A673 (cell line): ENCODE data around the gene PRL. TPM values are rescaled to one million over a fixed set of nuclear protein-coding genes. Genes with fewer than 3 reads are reported as not detected.

Source experiments
- BruUV-seq: library from RNA; stranded (reverse); fragments of 400-500 nt; replicated peaks from 2 replicates; lab custom pipeline; 2021; lab: Mats Ljungman, UMichigan
- CTCF ChIA-PET: fragments of 300-600 bp; sonication (Branson Sonifier 250); formaldehyde crosslinking; loops from one replicate; lab custom pipeline; 2022; ENCODE audit warnings: antibody characterized with exemption; lab: Charles Lee
- POLR2A ChIA-PET: fragments of 300-600 bp; sonication (Branson Sonifier 250); formaldehyde crosslinking; loops from one replicate; lab custom pipeline; 2022; ENCODE audit warnings: antibody characterized with exemption; ENCODE audit not compliant: low non-redundant PET; lab: Charles Lee
- DNase-seq: peaks from one replicate; pipeline ENCODE4 v3.0.0-alpha.2; 2015; ENCODE audit warnings: low spot score
- H3K27ac ChIP-seq: fragments of 200-600 bp; sonication (generic); 2 replicates; pipeline ENCODE4 v1.5.1; 2016; ENCODE audit warnings: mixed run types, low read depth, mild to moderate bottlenecking, mixed read lengths, antibody characterized with exemption, low read length; ENCODE audit not compliant: poor library complexity, severe bottlenecking
- H3K27me3 ChIP-seq: fragments of 200-600 bp; sonication (generic); replicated peaks from 2 replicates; pipeline ENCODE4 v1.6.1; 2017; ENCODE audit warnings: mixed run types, low read depth, mild to moderate bottlenecking, mixed read lengths, antibody characterized with exemption, low read length; ENCODE audit not compliant: insufficient read depth, poor library complexity
- H3K36me3 ChIP-seq: fragments of 200-600 bp; sonication (generic); 2 replicates; pipeline ENCODE4 v1.6.1; 2016; ENCODE audit warnings: mixed run types, mild to moderate bottlenecking, mixed read lengths, antibody characterized with exemption, low read length; ENCODE audit not compliant: insufficient read depth, poor library complexity, severe bottlenecking
- H3K4me1 ChIP-seq: fragments of 200-600 bp; sonication (generic); 2 replicates; pipeline ENCODE4 v1.6.1; 2017; ENCODE audit warnings: mixed run types, mild to moderate bottlenecking, mixed read lengths, antibody characterized with exemption, low read length; ENCODE audit not compliant: insufficient read depth, poor library complexity, severe bottlenecking
- H3K4me3 ChIP-seq: fragments of 200-600 bp; sonication (generic); 2 replicates; pipeline ENCODE4 v1.5.1; 2016; ENCODE audit warnings: low read depth, mixed run types, mild to moderate bottlenecking, mixed read lengths, low read length; ENCODE audit not compliant: poor library complexity, severe bottlenecking
- H3K9me3 ChIP-seq: fragments of 200-600 bp; sonication (generic); 2 replicates; pipeline ENCODE4 v1.6.1; 2016; ENCODE audit warnings: mixed run types, low read depth, mild to moderate bottlenecking, mixed read lengths, antibody characterized with exemption, low read length; ENCODE audit not compliant: poor library complexity, severe bottlenecking
- CTCF ChIP-seq: fragments of 300-800, 200-600 bp; sonication (generic); conservative IDR thresholded peaks from 2 replicates; pipeline ENCODE4 v1.5.1; 2017; ENCODE audit warnings: low read depth, mild to moderate bottlenecking, antibody characterized with exemption, low read length, moderate library complexity, mixed read lengths
- EZH2 ChIP-seq: fragments of 200-600 bp; sonication (generic); IDR thresholded peaks from 2 replicates; pipeline ENCODE4 v1.6.1; 2017; ENCODE audit warnings: borderline replicate concordance, low read depth, mild to moderate bottlenecking, mixed read lengths, antibody characterized with exemption, low read length; ENCODE audit not compliant: poor library complexity, severe bottlenecking
- intact Hi-C: fragments of 100-400 bp; cut with micrococcal nuclease; formaldehyde crosslinking; loops from one replicate; pipeline ENCODE4 v1.10.0; 2022; ENCODE audit not compliant: unreplicated experiment
- total RNA-seq: library from RNA; stranded (reverse); gene quantifications from 2 replicates; pipeline ENCODE4 v1.2.3, GENCODE V29; 2021

Gene PRL
- total RNA-seq, 1 experiment from 2014 or later: not detected

- intact Hi-C loops: no loop called here
- H3K9me3 ChIP-seq: no peaks in the 10 kb centered on the region
- BruUV-seq: no TSS peak
- ChIA-PET CTCF (no interaction called here), POLR2A (no interaction called here)
- H3K27ac ChIP-seq: no peak overlapping the region
- no peak overlapping the region for H3K4me3 ChIP-seq
- H3K36me3 ChIP-seq: no peaks in the 10 kb centered on the region
- no peak for DNase-seq
- no peaks in the 10 kb centered on the region for H3K27me3 ChIP-seq
- H3K4me1 ChIP-seq: no peaks in the 10 kb centered on the region
- no peak for TF ChIP-seq EZH2
- no peak for TF ChIP-seq CTCF
Measured at GRCh38 chr6:22284666-22285065, 12.2 kb downstream of the PRL start.

GRCh38 chr6:22281341-22282085 is 15.3 kb downstream of the PRL start:
- DNase-seq: no peak
- Histone ChIP-seq H3K36me3 (no peaks in the 10 kb centered on the region), H3K27me3 (no peaks in the 10 kb centered on the region), H3K4me1 (no peaks in the 10 kb centered on the region), H3K27ac (no peak overlapping the region), H3K4me3 (no peak overlapping the region), H3K9me3 (no peaks in the 10 kb centered on the region)
- TF ChIP-seq EZH2: no peak
- TF ChIP-seq CTCF: no peak
- intact Hi-C loops: no loop called here
- CTCF ChIA-PET: no interaction called here
- POLR2A ChIA-PET: no interaction called here
- BruUV-seq: no TSS peak

GRCh38 chr6:22279427-22279826 is 17.4 kb downstream of the PRL start:
- Histone ChIP-seq H3K27me3 (no peaks in the 10 kb centered on the region), H3K36me3 (no peaks in the 10 kb centered on the region), H3K9me3 (no peaks in the 10 kb centered on the region), H3K4me3 (no peak overlapping the region), H3K27ac (no peak overlapping the region), H3K4me1 (no peaks in the 10 kb centered on the region)
- POLR2A ChIA-PET: no interaction called here
- TF ChIP-seq EZH2 (no peak), CTCF (no peak)
- CTCF ChIA-PET: no interaction called here
- no peak for DNase-seq
- intact Hi-C loops: no loop called here
- BruUV-seq: no TSS peak
